AG20443 (cell line): ENCODE data around the gene G0S2.

Experiments
- DNase-seq: peaks from one replicate; pipeline ENCODE4 v3.0.0; 2012; ENCODE audit warnings: low spot score, mixed read lengths

The G0S2 gene

DNA sequence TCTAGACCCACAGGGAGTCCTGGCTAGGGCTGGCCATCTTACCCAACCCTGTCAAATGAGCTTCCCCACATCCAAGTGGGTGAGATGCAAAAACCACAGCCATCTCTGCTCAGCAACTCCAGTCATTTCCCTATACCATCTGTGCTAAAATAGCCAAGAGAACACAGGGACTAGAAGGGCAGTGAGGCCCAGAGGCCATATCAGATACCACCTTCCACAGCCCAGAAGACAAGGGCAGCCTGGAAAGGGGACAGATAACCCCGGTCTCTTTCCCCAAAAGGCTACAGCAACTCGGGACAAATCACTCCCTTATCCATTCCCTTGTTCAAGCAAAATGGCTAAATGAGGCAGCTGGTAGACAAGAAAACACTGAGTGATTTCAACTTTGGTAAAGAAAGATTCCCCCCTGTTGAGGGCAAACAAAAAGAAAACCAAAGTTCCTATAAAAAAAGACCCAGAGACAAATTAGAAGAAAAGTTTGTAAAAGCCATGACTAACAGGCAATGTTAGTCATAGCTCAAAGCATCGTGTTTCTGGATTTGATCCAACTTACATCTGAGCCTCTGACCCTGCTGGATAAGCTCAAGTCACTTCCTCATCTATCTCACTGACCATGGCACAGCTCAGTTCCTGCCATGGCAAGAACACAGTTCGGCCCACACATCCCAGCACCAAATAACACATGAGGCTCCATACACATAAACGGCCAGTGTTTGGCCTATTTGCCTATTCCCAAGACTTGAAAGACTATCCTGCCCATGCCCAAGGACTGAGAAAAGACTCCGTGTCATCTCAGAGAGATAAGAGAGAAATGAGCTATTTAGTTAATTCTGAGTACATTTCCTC lies 26.1 kb upstream of the G0S2 start:
- peak; percentile 72 for DNase-seq

DNA sequence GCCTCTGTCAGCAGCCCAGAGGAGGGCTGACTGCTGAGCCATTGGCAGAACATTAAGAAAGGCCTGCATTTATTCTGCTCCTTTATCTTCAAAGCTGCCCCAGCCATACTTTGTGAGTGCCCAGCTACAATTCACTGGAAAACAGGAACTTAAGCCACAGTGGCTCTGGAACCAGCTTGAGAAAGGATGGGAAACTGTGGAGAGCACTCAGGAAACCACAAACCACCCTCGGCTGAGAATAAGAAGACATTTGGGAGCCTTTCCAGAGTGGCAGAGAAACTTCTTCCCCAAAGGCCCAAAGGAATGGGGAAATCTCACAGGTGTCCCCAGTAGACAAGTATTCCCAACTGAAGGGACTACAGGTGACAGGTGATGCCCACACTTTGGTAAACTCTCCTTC lies 24.8 kb upstream of the G0S2 start:
- no peak for DNase-seq

DNA sequence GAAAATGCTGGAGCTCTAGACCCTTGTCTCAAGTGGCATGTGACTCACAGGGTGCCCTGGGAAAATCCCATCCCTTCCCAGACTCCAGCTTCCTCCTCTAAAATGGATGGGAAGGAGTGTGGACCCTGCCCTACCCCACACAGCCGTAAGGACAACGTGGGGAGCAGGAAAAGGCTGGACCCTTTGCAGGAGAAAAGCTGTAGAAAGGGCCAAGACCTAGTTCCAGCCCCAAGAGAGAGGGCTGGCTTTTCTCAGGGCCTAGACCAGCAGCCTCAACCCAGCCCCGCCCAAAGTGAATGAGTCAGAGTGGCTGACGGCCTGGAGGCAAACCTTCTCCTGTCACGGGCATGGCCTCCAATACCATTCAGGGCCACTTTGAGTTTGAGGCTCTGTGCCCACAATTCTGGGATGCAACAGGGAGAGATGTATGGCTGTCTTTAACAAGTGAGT lies 24.0 kb upstream of the G0S2 start:
- peak; percentile 93 for DNase-seq

DNA sequence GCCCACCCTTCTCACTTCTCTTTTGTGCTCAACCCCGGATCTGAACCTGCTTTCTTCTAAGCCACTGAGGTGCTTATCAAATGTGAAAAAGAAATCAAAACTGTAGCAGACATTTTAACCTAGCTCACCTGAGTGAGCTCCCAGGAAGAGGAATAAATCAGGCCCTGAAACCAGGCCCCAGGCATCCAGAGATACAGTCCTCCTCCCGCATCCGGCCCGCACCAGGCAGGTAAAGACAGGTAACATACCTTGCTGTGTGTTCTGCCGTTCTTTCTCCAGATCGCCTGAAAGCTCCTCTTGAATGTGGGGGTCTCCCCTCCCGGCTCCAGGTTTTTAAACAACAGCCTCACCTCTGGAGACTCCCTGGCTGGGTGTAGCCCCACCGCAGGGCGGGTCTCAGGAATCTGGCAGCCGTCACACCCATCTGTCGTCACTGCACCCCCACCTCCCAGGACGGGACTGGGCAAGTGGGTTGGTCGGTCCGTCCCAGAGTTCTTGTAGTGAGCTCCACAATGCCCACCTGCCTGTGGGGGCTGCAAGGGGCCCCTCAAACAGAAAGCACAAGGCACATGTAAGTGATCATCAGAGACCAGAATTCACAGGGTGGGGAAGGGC lies 23.0 kb upstream of the G0S2 start, which contains the start of gene LAMB3:
LAMB3 (minus strand) TSS at position 305 of the 615 bp plus-strand sequence. CDS start 1,481 bp downstream, outside the sequence.
- no peak for DNase-seq

DNA sequence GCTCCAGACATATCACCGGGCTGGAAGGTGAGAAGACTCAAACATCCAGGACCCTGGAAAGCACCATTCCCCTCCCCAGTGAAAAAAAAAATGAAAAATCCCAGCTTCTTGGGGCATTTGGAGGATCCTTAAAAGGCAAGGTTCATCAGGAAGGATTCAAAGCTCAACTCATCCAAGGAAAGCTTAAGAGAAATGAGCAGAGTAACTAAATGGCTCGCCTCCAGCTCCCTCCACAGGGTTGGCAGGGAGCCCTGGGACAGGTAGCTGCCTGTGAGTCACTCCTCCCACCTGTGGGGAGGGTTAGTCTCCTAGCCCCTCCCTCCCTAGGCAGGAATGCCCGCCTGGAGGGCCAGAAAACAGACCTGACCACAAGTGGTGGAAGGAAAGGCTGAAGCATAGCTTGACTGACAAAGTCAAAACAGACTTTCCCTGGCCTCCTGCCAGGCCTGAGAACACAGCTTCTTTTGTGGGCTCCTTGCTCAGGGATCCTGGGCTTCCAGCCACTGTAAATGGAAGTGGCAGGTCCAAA lies 22.3 kb upstream of the G0S2 start:
- no peak for DNase-seq

DNA sequence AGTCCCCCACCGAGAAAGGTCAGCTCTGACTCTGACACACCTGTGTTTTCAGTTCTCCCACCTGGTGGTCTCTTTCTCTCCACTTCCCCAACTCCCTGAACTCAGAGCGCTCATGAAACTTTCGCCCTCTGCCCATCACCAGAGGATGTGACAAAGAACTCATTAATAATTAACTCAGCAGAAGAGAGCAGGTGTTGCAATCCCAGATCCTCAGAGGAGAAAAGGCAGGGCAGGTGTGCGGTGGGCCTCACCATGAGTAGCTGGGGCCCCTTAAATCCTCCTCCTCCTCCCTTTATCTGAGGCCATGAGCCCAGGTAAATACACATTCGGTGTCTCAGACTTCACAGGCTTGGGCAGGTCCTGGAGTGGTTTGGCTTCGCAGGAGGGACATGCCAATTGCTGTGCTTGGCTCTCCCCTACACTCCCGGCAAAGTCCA lies 21.3 kb upstream of the G0S2 start:
- DNase-seq, result no peak

DNA sequence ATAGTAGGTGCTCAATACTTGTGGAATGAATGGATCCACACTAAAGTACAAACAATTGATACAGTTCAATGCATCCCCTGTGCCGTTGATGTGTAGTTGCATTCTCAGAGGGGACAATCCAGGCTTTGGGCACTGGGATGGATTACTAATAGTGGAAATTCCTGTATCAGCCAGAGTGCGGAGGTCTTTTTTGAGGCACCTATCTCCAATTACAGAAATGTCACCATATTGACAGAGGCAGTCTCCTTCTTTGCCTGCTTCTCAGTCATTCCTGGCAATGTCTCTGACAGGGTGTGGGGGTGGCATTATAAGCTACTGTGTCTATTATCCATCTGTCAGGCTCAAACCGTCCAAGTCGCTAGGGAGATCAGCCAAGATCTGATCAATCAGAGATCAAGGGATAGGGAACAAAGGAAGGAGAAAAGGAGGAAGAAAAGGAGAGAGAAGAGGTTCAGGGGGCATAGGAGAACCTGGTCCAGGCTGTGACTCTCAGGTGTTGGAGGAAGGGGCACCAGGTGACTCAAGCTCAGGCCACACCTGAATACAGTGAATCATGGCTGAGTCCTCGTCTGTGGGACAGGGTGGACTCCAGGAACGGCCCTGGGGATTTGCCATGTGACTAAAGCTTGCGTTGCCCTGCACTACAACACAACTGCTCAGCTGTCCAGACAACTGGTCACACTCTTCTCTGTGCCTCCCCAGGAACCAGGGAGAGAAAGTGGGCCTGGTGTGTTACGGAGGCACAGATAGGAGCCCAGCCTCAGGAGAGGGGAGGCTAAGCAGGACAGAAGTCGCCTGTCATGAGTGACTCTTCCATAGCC lies 19.6 kb upstream of the G0S2 start:
- no peak for DNase-seq

DNA sequence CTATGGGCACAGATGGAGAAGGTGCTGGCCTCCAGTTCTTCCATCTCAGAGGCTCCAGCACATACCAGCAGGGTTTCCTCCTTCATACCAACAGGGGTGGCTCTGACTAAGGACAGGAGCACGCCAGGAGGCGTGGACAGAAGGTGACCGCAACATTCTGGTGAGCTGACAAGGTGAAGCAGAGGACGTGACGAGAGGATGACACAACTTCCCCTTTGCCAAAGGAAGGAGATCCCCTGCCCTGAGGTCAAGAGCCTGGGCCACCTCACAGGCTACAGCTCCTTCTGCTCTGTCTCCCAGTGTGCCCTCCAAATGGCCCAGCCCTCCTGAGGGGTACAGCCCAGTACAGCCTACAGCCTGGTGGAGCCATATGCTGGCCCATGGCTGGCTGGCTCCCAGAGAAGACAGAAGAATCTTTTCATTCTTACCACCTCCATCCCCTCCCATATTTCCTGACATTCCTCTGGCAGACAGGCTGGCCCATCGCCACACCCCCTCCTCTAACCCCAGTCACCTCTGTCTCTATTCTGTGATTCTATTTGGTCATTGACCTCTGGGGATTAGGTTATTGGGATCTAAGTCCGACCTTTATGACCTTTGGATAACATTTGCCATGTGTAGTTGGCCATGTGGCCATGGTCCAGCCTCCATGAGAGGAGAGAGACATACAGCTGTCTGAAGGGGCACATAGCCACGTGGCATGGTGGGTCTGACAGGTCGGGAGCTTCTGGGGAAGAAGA lies 17.9 kb upstream of the G0S2 start:
- DNase-seq, result peak; percentile 84

DNA sequence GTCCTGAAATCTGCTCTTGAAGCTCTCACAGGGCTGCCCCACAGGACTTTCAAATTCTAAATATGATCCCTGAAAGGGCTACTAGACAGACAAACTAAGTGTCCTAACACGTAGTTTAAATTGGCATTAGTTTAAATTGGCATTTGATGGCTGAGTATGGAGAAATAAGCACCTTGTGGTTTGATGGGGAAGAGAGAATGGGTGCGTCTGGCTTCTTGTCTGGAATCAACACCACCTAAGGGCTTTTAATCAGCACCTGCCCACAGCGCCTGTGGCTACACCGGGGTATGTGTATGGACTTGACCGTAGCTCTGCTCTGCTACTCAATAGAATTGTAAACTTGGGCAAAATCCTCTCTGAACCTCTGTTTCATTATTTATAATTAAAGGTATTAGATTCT lies 17.3 kb upstream of the G0S2 start:
- no peak for DNase-seq

DNA sequence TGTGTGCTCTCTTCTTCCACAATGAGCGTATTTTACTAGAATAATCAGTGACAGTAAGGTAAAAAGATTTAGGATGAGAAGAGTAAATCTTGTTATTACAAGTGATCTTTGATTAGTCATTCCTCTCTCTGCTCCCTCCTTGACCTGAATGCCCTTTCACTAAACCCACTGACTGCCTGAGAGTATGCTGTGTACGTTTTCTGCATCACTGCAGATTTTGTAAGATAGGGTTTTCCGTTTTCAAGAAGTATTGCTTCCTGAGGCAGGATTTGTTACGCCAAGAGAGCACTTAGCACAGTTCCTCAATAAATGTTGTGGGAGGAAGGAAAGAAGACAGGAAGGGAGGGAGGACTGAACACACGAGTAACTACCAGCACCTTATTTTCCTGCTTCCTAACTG lies 15.3 kb upstream of the G0S2 start:
- DNase-seq, result no peak

DNA sequence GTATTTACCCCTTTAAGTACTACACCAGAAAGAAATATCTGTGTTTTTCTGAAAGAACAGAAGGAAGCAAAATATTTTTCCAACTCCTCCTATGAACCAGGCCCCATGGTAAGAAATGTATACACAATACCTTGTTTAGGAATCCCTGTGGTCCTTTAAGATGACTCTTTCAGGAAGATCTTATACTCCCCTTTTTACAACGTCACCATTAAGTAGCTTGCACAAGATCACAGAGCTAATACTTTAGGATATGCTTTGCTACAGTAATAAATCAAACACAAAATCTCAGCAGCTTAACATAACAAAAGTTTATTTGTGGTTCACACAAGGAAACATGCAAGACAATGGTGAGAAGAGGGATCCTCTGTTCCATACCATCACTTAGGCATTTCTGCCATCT lies 14.1 kb upstream of the G0S2 start:
- no peak for DNase-seq

DNA sequence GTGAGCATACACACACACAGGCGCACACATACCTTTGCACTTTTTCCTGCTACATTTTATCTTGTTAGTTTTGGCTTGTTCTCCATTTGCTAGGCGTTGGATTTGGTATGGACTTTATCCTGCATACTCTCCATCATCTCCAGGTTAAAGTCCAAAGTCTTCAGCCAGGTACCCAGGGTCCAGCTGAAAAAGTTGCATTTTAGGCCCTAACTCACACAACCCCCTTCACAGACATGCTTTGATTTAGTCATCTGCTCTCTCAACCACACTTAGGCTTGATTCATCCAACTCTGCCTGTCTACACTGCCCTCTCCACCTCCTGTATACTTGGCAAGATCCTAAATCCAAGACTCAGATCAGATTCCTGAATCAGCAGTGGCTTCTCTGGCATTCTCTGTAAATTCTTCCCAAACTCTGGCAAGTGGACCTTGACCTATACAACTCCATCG lies 12.3 kb upstream of the G0S2 start:
- DNase-seq, result no peak

DNA sequence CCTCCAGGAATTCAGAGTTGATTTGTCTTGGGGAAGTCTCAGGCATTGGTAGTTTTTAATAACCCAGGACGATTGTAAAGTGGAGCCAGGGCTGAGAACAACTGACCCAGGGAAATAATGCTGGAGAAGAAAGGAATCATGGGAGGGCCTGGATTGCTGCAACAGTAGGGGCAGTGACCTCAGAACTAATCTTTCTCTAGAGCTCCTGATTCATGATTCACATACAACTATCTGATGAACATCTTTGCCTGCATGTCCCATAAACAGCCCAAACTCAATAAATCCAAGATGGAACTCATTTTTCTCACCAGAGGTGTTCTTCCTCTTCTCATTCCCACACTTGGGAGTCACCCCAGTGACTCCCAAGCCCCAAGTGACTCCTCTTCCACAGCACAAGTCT lies 8.1 kb upstream of the G0S2 start:
- no peak for DNase-seq

DNA sequence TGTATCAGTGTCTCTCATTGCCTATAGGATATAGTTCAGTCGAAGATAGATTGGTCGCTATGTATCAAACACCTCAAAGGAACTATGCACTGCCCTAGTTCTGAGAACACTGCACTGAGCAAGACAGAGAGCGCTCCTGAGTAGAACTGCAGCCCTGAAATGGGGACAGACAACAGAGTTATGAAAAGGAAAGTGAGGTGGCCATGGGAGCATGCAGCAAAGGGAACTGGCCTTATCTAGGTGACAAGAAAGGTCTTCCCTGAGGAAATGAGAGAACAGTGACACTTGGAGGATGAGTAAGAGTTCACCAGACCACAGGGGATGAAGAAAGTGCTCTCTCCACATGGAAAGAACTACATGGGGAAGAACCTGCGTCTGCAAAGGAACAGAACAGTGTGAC lies 7.5 kb upstream of the G0S2 start:
- no peak for DNase-seq

DNA sequence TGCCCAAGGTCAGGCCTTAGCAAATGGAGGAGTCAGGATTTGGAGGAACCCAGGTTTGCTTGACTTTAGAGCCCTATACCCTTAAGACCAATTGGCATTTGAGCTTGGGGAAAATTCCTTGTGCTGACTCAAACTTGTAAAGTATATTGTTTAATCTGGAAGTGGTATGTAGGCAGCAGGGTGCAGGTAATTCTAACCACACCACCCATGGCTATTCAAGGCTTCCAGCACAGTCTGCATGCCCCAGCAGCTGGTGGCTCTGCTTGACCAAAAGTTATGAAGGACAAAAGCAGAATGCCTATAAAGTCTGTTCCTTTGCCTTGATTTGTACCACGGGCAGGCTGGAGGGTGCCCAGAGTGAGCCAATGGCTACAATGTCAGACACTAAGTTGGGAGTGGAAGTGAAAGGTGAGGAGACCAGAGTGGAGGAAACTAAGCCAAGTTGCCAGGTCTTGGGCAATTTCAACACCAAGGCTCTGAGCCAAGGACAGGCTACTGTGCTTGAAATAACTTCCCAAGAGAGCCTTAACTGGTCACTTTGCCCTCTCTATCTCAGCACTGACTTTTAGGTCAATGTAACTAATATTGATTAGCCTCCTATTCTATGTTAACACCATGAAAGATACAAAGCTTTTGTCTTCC lies 4.7 kb upstream of the G0S2 start:
- no peak for DNase-seq

DNA sequence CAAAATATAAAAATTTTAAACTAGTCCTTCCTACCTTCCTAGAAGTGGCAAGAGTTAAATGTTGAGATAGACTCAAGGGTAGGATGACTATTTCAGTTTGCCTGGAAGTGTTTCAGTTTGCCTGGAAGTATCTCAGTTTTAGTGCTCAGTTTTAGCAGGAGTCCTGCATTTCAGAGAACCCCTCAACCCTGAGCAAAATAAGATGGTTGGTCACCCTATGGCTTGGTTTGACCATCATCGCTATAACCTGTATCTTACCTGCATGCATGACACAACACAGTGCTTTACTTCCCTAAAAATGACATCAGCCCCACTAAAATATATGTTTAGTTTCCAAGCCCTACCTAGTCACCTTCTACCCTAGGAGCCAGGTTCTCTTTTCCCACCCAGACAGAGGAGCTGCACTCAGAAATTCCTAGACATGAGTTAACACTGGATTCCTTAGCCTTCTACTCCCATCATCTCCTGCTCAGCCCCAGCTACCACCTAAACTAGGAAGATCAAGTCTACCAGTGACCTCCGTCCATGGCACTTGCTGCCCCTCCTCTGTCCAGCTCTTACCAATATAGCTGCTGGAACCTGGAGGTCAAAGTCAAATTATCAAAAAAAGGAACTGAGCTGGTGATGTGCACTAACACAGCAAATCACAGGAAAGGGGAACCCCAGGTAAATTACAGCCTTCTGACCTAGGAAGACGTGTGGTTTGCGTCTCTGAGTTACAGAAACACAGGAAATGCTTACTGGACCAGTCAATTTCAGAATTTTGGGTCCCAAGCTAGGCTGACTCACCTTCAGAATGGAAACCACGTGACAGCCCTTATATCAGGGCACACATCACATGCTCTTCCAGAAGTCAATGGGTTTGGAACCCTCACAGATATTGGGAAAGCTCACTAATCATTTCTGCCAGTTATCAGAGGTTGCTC lies 2.2 kb upstream of the G0S2 start:
- no peak for DNase-seq

DNA sequence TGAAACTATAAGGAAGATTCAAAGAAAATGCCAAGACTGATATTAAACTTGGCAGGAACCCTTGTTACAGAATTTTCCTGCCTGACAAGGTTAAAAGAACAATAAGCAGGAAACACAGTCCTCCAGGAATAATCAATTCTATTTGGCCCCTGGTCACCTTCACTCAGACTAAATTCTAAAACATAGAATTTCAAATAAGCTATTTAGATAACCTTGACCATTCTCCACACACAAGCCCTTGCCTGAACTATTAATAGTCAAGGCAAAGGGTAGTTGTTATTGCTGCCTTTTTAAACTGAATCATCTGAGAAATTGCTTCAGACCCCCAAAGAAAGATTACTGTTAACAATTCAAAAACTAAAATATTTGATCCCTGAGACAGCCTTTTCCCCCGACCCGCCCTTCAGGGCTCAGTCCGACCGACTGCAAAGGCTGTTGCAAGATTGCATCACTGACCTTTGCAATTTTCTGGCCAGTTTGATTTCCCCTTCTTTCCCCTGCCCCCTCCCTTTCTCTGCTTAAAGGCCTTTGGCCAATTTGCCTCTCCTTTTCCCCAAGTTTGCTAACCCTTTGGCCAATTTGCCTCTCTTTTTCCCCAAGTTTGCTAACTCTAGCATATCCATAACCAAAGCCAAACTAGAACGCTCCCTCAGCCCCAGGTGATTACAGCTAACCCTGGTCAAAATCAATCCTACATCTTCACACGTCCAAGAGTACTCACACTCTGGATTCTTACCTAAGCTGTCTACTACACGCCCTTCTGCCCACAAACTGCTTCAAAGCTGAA lies 1.4 kb upstream of the G0S2 start:
- DNase-seq, result no peak

DNA sequence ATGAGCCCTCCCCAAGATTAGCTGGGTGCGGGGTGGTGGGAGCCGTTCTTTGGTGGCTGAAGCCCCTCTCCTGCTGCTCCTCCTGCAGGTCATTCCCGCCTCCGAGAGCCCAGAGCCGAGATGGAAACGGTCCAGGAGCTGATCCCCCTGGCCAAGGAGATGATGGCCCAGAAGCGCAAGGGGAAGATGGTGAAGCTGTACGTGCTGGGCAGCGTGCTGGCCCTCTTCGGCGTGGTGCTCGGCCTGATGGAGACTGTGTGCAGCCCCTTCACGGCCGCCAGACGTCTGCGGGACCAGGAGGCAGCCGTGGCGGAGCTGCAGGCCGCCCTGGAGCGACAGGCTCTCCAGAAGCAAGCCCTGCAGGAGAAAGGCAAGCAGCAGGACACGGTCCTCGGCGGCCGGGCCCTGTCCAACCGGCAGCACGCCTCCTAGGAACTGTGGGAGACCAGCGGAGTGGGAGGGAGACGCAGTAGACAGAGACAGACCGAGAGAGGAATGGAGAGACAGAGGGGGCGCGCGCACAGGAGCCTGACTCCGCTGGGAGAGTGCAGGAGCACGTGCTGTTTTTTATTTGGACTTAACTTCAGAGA lies 448 bp downstream of the G0S2 start:
- peak; percentile 58 for DNase-seq
